Astrocyte (in vitro differentiated cells and primary cell): ENCODE results near the gene CPNE5. TPM values are rescaled to one million over a fixed set of nuclear protein-coding genes. Genes with fewer than 3 reads are reported as not detected.

Experiments used
- DNase-seq: peaks from one replicate; pipeline ENCODE4 v3.0.0-alpha.2; 2010; ENCODE audit warnings: low read depth
- FAIRE-seq: peaks from 2 replicates; lab custom pipeline; 2011; peaks lifted over from hg19 to GRCh38; lab: Jason Lieb, UNC
- H2AFZ ChIP-seq: 2 replicates; pipeline ENCODE4 v1.6.0; 2012; ENCODE audit warnings: low read depth, low read length, inconsistent platforms
- H3K27ac ChIP-seq: 2 replicates; pipeline ENCODE4 v1.5.1; 2011; ENCODE audit warnings: low read depth, low read length, inconsistent platforms
- H3K27me3 ChIP-seq: 2 replicates; pipeline ENCODE4 v1.6.0; 2011; ENCODE audit warnings: low read length, inconsistent platforms; ENCODE audit not compliant: insufficient read depth
- H3K36me3 ChIP-seq: 2 replicates; pipeline ENCODE4 v1.5.1; 2011; ENCODE audit warnings: low read length, inconsistent platforms; ENCODE audit not compliant: insufficient read depth
- H3K4me1 ChIP-seq: 2 replicates; pipeline ENCODE4 v1.5.1; 2011; ENCODE audit warnings: low read length, inconsistent platforms; ENCODE audit not compliant: insufficient read depth
- H3K4me2 ChIP-seq: 2 replicates; pipeline ENCODE4 v1.6.0; 2012; ENCODE audit warnings: low read length, inconsistent platforms
- H3K4me3 ChIP-seq: 2 replicates; pipeline ENCODE4 v1.5.1; 2011; ENCODE audit warnings: low read depth, mild to moderate bottlenecking, low read length, inconsistent platforms; ENCODE audit not compliant: insufficient read depth
- H3K79me2 ChIP-seq: 2 replicates; pipeline ENCODE4 v1.6.0; 2012; ENCODE audit warnings: mild to moderate bottlenecking, low read length, inconsistent platforms; ENCODE audit not compliant: insufficient read depth
- H3K9ac ChIP-seq: 2 replicates; pipeline ENCODE4 v1.6.0; 2012; ENCODE audit warnings: mild to moderate bottlenecking, low read length, inconsistent platforms
- H3K9me3 ChIP-seq: 2 replicates; pipeline ENCODE4 v1.5.1; 2012; ENCODE audit warnings: low read depth, mild to moderate bottlenecking, low read length, inconsistent platforms; ENCODE audit not compliant: insufficient read depth
- H4K20me1 ChIP-seq: 2 replicates; pipeline ENCODE4 v1.6.0; 2012; ENCODE audit warnings: low read length, inconsistent platforms; ENCODE audit not compliant: insufficient read depth
- H3K27ac Mint-ChIP-seq: one replicate; pipeline ENCODE4 v1.8.0; 2021; ENCODE audit warnings: mild to moderate bottlenecking, mixed read lengths; ENCODE audit not compliant: unreplicated experiment
- H3K27me3 Mint-ChIP-seq: one replicate; pipeline ENCODE4 v1.8.0; 2021; ENCODE audit warnings: low read depth, mixed read lengths; ENCODE audit not compliant: unreplicated experiment
- H3K36me3 Mint-ChIP-seq: one replicate; pipeline ENCODE4 v1.8.0; 2021; ENCODE audit warnings: low read depth, mixed read lengths; ENCODE audit not compliant: unreplicated experiment
- H3K4me1 Mint-ChIP-seq: one replicate; pipeline ENCODE4 v1.8.0; 2021; ENCODE audit warnings: low read depth, mixed read lengths; ENCODE audit not compliant: unreplicated experiment
- H3K4me3 Mint-ChIP-seq: one replicate; pipeline ENCODE4 v1.8.0; 2021; ENCODE audit warnings: mild to moderate bottlenecking, moderate library complexity, mixed read lengths; ENCODE audit not compliant: unreplicated experiment
- H3K9me3 Mint-ChIP-seq: one replicate; pipeline ENCODE4 v1.8.0; 2021; ENCODE audit warnings: mild to moderate bottlenecking, mixed read lengths; ENCODE audit not compliant: unreplicated experiment
- EZH2 ChIP-seq: IDR thresholded peaks from 2 replicates; pipeline ENCODE4 v1.6.1; 2012; ENCODE audit warnings: mild to moderate bottlenecking, low read length, inconsistent platforms; ENCODE audit not compliant: insufficient read depth
- total RNA-seq: library from RNA; stranded (reverse); gene quantifications from 2 replicates; pipeline ENCODE4 v1.2.1, GENCODE V29; 2021
- TF ChIP-seq, protein P1 (sequence below): IDR thresholded peaks from 2 replicates; pipeline ENCODE4 v1.5.1; 2011; ENCODE audit warnings: low read depth, mild to moderate bottlenecking, inconsistent platforms, low read length, moderate library complexity; ENCODE audit not compliant: insufficient read depth

CPNE5 gene
- total RNA-seq, 1 donor from 2014 or later = 0.11 TPM

DNA sequence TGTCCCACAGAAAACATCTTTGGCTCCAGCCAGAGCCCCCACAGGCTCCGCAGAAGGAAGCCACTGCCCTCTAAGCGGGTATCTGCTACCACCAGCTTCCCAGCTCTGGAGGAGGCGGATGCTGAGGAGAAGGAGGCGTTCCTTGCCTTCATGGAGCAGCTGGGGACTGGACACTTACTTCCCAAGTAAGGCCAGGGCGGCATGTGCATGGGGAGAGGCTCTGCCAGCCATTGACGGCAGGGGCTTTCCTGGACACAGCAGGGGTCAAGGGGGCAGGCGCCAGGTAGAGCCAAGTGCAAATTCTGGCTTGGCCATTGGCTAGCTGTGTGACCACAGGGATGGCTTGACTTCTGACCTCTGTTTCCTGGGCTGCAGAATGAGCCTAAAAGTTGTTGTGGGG is 123.8 kb downstream of the CPNE5 start:
- Histone ChIP-seq H2AFZ (no peak overlapping the region), H4K20me1 (no peaks in the 10 kb centered on the region), H3K9ac (no peak overlapping the region), H3K9me3 (no peaks in the 10 kb centered on the region), H3K27me3 (no peaks in the 10 kb centered on the region), H3K36me3 (no peaks in the 10 kb centered on the region), H3K27ac (no peak overlapping the region), H3K4me2 (no peak overlapping the region), H3K79me2 (no peaks in the 10 kb centered on the region), H3K4me1 (no peaks in the 10 kb centered on the region), H3K4me3 (no peak overlapping the region)
- Mint-ChIP-seq H3K4me1 (no peaks in the 10 kb centered on the region), H3K27me3 (peaks cover 46% of the 10 kb centered on the region), H3K27ac (no peak overlapping the region), H3K4me3 (no peak overlapping the region), H3K9me3 (peaks cover 2% of the 10 kb centered on the region), H3K36me3 (peaks cover 5% of the 10 kb centered on the region)
- TF ChIP-seq, protein P1, sequence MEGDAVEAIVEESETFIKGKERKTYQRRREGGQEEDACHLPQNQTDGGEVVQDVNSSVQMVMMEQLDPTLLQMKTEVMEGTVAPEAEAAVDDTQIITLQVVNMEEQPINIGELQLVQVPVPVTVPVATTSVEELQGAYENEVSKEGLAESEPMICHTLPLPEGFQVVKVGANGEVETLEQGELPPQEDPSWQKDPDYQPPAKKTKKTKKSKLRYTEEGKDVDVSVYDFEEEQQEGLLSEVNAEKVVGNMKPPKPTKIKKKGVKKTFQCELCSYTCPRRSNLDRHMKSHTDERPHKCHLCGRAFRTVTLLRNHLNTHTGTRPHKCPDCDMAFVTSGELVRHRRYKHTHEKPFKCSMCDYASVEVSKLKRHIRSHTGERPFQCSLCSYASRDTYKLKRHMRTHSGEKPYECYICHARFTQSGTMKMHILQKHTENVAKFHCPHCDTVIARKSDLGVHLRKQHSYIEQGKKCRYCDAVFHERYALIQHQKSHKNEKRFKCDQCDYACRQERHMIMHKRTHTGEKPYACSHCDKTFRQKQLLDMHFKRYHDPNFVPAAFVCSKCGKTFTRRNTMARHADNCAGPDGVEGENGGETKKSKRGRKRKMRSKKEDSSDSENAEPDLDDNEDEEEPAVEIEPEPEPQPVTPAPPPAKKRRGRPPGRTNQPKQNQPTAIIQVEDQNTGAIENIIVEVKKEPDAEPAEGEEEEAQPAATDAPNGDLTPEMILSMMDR = no peak
- TF ChIP-seq EZH2 = no peak
- no peak for FAIRE-seq
- no peak for DNase-seq

DNA sequence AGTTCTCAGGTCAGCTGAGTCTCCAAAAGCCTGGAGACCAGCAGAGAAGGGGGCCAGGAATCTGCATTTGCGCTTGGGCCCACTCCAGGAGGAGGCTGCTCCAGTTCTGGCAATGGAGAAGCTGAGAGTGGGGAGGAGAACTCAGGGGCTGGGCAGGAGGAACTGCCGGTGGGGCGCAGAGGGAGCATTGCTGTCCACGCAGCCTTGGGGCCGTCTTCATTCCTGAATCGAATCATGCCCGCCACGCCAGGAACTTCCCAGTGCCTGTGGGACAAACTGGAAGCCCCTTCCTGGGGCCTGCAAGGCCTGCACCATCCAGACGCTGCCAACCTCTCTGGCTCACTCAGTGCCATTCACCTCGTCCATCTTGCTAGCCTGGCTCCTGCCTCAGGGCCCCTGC is 124.7 kb downstream of the CPNE5 start:
- DNase-seq = no peak
- peaks cover 2% of the 10 kb centered on the region for H3K9me3 Mint-ChIP-seq
- no peaks in the 10 kb centered on the region for H3K4me1 Mint-ChIP-seq
- Histone ChIP-seq H3K36me3 (no peaks in the 10 kb centered on the region), H3K9ac (no peak overlapping the region), H3K27me3 (no peaks in the 10 kb centered on the region), H3K9me3 (no peaks in the 10 kb centered on the region), H4K20me1 (no peaks in the 10 kb centered on the region), H3K79me2 (no peaks in the 10 kb centered on the region), H3K4me1 (no peaks in the 10 kb centered on the region), H3K4me2 (no peak overlapping the region), H2AFZ (no peak overlapping the region), H3K4me3 (no peak overlapping the region), H3K27ac (no peak overlapping the region)
- TF ChIP-seq, protein P1 = no peak
- no peak for TF ChIP-seq EZH2
- no peak overlapping the region for H3K4me3 Mint-ChIP-seq
- peaks cover 45% of the 10 kb centered on the region for H3K27me3 Mint-ChIP-seq
- peaks cover 3% of the 10 kb centered on the region for H3K36me3 Mint-ChIP-seq
- FAIRE-seq = no peak
- H3K27ac Mint-ChIP-seq = no peak overlapping the region

DNA sequence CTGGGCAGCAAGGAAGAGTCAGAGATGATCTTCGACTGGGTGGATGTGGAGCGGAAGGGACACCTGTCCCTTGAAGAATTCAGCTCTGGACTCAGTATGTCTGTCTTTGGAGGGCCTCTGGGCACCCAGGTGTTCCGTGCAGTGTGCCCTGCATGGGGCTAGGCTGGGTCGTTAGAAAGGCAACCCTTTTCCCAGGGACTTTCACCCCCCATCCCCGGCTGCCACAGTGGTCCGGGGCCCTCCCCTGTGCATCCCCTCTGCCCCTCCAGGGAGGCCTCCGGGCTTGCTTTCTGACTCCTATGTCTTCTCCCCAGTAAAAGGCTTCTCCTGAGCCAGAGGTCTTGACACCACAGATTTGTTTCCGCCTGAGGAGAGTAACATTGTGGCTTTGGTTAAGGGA is 125.4 kb downstream of the CPNE5 start:
- Histone ChIP-seq H4K20me1 (no peaks in the 10 kb centered on the region), H3K4me2 (no peak overlapping the region), H3K9me3 (no peaks in the 10 kb centered on the region), H3K4me3 (no peak overlapping the region), H2AFZ (no peak overlapping the region), H3K27ac (no peak overlapping the region), H3K36me3 (no peaks in the 10 kb centered on the region), H3K79me2 (no peaks in the 10 kb centered on the region), H3K27me3 (no peaks in the 10 kb centered on the region), H3K4me1 (no peaks in the 10 kb centered on the region), H3K9ac (no peak overlapping the region)
- TF ChIP-seq, protein P1 = no peak
- no peak for TF ChIP-seq EZH2
- Mint-ChIP-seq H3K36me3 (peaks cover 2% of the 10 kb centered on the region), H3K27ac (no peak overlapping the region), H3K9me3 (peaks cover 2% of the 10 kb centered on the region), H3K4me1 (no peaks in the 10 kb centered on the region), H3K27me3 (peaks cover 39% of the 10 kb centered on the region), H3K4me3 (no peak overlapping the region)
- FAIRE-seq (no peak), DNase-seq (no peak)
